CD1c-positive myeloid dendritic cell (primary cell): ENCODE results near the gene MAN2A1.
A peak's percentile ranks its signal among the peaks of the same experiment; 100 is the strongest.

Experiments
- DNase-seq: peaks from one replicate; pipeline ENCODE4 v3.0.0-alpha.2; 2016; ENCODE audit errors: extremely low spot score

The MAN2A1 gene

GRCh38 chr5:109681763-109682162 lies 8.0 kb upstream of the MAN2A1 start:
- DNase-seq = no peak

- DNase-seq = no peak
These were observed 7.3 kb upstream of the MAN2A1 start for GRCh38 chr5:109682383-109682782.

- no peak for DNase-seq
These were observed 3.8 kb upstream of the MAN2A1 start for GRCh38 chr5:109685916-109686315.

DNA sequence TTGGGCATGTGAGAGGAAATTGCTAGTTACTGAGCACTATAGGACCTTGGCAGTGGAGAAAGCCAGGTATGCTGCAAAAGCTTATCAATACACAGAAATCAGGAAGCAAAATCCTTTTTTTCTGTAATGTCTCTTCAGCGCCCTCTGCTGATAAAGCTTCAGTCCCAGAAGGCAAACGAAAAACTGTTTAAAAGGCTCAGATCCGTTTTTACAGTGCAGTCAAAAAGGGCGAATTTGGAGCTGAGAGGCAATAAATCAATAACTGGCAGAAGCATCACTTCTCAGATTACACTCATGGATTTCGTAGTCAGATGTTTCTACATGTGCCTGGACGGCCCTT lies 1.1 kb upstream of the MAN2A1 start:
- DNase-seq = peak; percentile 77

DNA sequence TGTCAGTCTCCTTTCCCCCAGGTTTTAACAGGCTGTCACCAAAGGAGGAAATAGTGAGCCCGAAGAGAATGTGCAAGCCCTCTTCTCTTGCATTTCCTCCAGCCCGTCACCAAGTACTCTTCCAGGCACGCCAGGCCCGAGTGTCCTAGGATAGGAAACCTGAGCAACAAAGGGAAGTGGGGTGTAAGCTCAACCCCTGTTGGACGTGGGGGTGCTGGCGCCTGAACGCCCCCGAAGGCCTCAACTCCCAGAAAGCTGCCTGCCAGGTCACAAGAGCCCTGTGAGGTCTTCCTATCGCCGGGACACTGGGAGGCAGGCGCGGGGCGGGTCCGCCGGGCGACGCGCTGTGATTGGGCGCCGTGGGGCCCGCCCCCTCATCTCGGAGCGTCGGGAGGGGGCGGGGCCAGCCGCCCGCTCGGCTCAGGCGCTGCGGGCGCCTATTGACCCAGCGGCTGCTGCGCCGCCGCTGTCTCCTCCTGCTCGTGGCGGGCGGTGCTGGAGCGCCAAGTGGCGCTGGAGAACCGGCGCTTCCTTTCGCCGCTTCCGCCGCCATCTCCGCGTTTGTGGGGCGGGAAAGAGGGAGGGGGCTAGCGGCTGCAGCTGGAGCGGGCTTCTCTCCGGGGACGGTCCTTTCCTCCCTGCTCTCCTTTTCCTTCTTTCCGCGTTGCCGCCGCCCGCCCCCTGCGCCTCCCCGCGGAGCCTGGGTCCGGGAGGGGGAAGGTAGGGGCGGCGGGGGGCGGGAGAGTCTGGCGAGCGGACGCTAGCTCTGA lies 572 bp upstream of the MAN2A1 start:
- DNase-seq = peak; percentile 97

GRCh38 chr5:109690242-109690974 lies 681 bp downstream of the MAN2A1 start:
- peak; percentile 24 for DNase-seq

DNA sequence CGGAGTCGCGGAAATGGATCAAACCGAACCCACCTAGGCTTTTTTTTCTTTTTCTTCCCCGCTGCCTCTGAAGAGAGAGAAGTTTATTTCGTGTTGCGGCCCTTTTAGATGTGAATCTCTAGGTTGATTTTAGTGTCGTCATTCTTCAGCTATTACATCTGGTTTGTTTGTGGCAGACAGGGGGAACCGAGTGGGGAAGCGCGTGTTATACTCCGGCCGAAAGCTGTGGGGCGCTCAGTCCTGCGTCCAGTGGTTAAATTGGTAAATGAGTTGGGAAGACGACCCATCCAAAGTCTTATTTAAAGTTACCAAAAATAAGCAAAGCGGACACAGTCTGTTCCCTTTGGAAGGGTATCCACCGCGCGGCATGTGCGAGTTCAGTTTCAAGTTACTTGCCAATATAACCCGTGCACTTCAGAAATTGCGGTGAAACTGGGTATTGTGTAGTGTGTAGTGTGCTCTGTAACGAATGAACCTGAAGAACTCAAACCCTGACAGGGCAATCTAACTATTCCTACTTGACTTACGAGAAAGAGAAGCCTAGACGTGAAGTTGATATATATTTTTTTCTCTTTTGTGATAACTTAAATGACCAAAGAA lies 1.3 kb downstream of the MAN2A1 start:
- peak; percentile 72 for DNase-seq

GRCh38 chr5:109691996-109692395 lies 2.3 kb downstream of the MAN2A1 start:
- DNase-seq = peak; percentile 79

DNA sequence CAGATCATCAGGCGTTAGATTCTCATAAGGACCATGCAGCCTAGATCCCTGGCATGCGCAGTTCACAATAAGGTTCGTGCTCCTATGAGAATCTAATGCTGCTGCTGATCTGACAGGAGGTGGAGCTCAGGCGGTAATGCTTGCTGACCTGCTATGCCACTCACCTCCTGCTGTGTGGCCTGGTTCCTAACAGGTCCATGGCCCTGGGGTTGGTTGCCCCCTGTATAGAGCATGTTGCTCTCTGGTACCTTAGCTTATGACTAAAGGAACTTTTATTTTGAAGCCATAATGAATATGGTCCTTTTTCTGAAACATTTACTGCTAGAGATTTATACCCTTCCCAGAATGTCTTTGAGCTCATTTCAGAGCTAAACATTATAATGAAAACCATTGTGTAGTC lies 3.1 kb downstream of the MAN2A1 start:
- DNase-seq = no peak

DNA sequence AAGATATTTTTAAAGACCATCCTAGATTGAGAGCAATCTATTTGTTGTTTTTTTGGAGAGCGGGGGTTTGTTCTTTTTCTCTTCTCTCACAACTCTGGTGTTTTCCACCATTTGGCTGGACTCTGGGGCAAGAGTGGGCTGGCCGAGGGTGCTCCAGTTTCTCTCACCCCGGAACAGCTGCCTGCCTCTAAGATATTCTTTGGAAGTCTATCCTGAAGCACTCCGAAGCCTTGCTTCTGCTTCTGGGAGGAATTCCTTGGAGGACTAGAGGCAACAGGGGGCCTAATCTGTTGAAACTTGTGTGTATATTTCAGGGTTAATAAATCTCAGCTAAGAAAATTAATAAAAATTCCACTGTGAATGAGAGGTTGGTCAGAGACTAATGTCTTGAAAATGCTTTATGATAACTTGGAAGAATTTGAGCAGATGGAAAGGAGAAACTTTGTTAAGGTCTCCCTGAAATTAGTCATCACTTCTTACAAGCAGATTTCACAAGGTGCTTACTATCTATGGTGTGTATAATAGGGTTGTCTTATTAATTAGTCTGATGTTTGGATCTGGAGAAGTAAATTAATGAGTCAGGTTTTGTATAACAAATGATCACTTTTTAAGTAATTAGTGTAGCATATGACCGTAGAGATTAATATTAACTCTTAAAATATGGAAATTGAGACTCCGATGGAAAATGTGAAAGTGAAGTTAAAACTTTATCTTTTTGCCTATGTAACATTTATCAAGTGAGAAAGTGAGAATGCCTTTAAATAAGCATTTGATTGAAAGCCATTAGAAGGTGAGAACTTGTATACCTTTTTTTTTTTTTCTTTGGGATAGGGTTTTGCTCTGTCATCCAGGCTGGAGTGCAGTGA lies 4.0 kb downstream of the MAN2A1 start:
- peak; percentile 22 for DNase-seq

DNA sequence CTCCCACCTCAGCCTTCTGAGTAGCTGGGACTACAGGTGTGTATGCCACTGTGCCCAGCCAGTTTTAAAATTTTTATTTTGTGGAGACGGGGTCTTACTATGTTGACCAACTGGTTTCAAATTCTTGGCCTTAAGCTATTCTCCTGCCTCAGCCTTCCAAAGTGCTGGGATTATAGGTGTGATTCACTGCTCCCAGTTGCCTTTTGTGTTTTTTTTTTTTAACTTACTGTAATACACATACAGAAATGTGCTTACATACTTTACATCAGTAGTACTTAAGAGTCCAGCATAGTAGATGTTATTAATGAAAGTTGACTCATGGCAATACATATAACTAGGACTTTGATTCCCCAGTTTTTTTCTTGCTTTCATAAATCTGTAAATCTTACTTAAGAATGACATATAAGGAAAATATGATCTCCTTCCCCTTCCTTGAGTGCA lies 4.7 kb downstream of the MAN2A1 start:
- peak; percentile 16 for DNase-seq

DNA sequence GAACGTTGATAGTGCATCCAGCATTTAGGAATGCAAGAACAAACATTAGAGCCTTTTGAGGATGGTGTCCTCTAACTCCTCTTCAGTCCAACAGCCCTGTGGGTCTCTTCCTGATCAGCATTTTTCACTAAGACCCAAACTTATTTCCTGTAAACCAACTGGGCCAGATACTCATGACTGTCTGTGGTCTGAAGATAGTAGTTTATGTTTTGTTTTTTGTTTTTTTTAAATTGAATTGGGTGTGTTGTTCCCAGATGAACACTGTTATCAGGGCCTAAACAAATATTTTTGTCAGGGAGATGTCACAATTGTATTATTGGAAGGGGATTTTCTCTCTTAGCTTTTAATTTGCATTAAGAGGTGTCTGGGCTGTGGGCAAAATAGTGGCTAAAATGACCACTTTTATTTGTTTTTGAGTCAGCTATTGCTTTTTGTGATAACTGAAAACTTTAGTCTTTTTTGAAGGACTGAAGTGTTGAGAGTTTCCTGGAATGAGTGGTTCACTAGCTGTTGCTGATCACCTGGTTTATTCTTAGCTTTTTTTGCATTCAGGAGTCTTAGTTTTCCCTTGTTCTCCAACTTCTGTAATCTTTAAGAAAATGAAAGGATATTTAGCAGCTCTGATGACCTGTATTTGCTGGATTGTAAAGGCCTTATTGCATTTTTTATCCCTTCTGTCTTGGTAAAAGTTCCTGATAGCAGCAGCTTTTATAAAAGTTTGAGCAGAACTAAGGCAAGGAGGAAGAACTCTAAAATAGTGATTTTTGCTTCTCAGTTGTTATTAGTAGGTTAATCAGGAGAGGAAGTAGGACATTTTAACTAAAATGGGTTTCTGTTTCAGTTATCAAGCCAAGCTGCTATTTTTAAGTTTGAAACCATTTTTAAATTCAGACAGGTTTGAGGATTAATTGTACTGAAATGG lies 5.5 kb downstream of the MAN2A1 start:
- DNase-seq = peak; percentile 54

- no peak for DNase-seq
These were observed 7.6 kb downstream of the MAN2A1 start for GRCh38 chr5:109697339-109697738.

- DNase-seq = no peak
These were observed 10.9 kb downstream of the MAN2A1 start for GRCh38 chr5:109700516-109701153.

GRCh38 chr5:109701252-109701651 lies 11.5 kb downstream of the MAN2A1 start:
- no peak for DNase-seq

- DNase-seq = no peak
These were observed 12.1 kb downstream of the MAN2A1 start for GRCh38 chr5:109701792-109702191.

DNA sequence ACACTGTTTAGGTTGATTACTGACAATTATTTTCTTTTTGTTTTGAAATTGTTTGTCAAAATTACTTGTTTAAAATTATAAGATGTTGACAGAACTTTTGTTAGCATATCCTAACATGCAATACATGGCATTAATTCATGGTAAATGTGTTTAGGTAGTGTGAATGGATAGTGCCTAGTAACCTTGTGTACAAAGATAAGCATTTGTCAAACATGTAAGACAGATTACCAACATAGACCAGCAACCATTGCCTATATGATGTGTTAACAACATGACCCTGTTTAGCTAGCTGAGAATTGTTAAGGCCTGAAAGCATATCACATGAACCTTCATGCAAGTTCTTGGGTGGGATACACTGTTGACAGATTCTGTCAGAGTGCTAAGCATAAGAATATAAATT lies 13.4 kb downstream of the MAN2A1 start:
- no peak for DNase-seq

DNA sequence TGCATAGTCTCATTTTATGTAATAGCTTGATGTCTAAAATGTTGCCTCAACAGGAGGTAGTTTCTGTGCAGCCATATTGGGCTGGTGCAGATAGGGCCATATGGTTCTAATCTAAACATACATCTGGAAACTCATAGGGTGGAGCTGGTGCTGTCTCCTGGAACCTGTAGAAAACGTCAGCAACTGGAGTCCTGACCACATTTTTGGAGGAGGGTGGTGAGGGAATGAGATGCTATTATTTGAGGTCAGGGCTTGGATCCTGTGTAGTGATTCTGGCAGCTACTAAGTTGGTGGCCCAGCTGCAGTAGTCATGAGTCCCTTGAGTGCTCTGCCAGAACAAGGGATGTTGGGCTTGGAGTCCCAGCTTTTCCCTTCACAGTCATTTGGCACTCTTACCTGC lies 14.1 kb downstream of the MAN2A1 start:
- DNase-seq = no peak

DNA sequence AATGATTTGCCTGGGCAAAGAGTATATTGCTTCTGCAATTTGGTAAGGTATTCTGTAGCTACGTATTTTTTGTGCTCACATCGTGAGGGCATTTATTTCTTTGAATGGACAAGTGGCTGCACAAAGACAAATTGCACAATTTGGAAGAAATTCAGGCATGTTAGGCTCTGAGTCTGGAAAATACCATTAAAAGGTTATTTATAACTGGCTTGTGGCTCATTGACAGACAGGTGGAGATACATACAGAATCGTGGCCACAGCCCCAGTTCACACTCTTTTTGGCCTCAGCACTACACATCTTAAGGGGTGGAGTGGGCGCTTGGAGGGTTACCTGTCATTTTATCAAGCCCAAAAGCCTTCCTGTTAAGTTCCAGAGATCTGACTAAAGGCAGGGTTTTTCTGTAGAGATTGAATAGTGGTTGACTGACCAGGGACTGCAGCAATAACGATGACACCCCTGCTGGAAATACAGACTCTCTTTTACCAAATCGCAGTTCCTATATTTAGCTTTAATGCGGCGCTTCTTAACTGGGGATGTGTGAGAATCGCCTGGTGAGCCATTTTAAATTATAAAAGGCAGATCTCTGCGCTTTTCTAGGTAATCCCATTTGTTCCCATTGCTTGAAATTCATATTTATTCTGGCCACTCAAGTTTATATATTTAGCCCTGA lies 14.7 kb downstream of the MAN2A1 start:
- DNase-seq = no peak

DNA sequence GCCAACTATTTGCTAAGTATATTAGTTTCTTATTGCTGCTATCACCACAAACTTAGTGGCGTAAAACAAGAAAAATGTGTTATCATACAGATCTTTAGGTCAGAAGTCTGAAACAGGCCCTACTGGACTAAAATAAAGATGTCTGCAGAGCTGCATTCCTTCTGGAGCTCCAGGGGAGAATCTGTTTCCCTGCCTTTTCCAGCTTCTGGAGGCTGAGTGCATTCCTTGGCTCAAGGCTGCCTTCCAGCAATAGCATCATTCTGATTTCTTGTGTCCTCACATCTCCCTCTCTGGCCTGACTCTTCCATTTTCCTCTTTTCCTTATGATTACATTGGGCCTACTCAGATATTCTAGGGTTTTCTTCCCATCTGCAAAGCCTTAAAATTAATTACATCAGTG lies 15.9 kb downstream of the MAN2A1 start:
- no peak for DNase-seq
